DND-41 (cell line): ENCODE data around the gene LAMP2.
A peak's percentile ranks its signal among the peaks of the same experiment; 100 is the strongest.

Experiments used
- ATAC-seq: fragments of 200-7000 bp; cut with Tn5 transposase; 3 replicates; pipeline ENCODE4 v1.9.1; 2021; ENCODE audit warnings: low read depth; ENCODE audit not compliant: insufficient read depth
- DNase-seq: peaks from one replicate; pipeline ENCODE4 v3.0.0-alpha.2; 2020
- H2AFZ ChIP-seq: 2 replicates; pipeline ENCODE4 v1.6.0; 2012; ENCODE audit warnings: low read depth, low read length
- H3K27ac ChIP-seq: 2 replicates; pipeline ENCODE4 v1.5.1; 2012; ENCODE audit warnings: low read length, inconsistent platforms
- H3K27me3 ChIP-seq: fragments of 200-600 bp; sonication (generic); 2 replicates; pipeline ENCODE4 v1.6.0; 2012; ENCODE audit warnings: low read length, mild to moderate bottlenecking, inconsistent platforms; ENCODE audit not compliant: insufficient read depth, poor library complexity
- H3K36me3 ChIP-seq: 2 replicates; pipeline ENCODE4 v1.5.1; 2012; ENCODE audit warnings: low read length, inconsistent platforms; ENCODE audit not compliant: insufficient read depth
- H3K4me1 ChIP-seq: 2 replicates; pipeline ENCODE4 v1.5.1; 2012; ENCODE audit warnings: mild to moderate bottlenecking, low read length; ENCODE audit not compliant: insufficient read depth
- H3K4me2 ChIP-seq: 2 replicates; pipeline ENCODE4 v1.6.0; 2012; ENCODE audit warnings: mild to moderate bottlenecking, moderate library complexity, low read length, inconsistent platforms; ENCODE audit not compliant: insufficient read depth
- H3K4me3 ChIP-seq, 2 experiments: fragments of 200-600 bp in 1 of 2; shearing (Covaris generic) in 1 of 2; 2 replicates each; pipeline ENCODE4 v1.5.1; 2012 to 2016; ENCODE audit warnings: inconsistent platforms in 2 of 2, low read length in 2 of 2, mild to moderate bottlenecking in 2 of 2, low read depth in 1 of 2, moderate library complexity in 1 of 2
- H3K79me2 ChIP-seq: 2 replicates; pipeline ENCODE4 v1.6.0; 2012; ENCODE audit warnings: low read length, inconsistent platforms; ENCODE audit not compliant: insufficient read depth
- H3K9ac ChIP-seq: 2 replicates; pipeline ENCODE4 v1.6.0; 2012; ENCODE audit warnings: low read depth, mild to moderate bottlenecking, inconsistent platforms, low read length, moderate library complexity
- H3K9me3 ChIP-seq: 2 replicates; pipeline ENCODE4 v1.5.1; 2012; ENCODE audit warnings: low read length, moderate library complexity, mild to moderate bottlenecking, inconsistent platforms; ENCODE audit not compliant: insufficient read depth, severe bottlenecking
- H4K20me1 ChIP-seq: 2 replicates; pipeline ENCODE4 v1.6.0; 2012; ENCODE audit warnings: low read length; ENCODE audit not compliant: insufficient read depth
- EZH2 ChIP-seq: IDR thresholded peaks from 3 replicates; pipeline ENCODE4 v1.6.1; 2012; ENCODE audit warnings: borderline replicate concordance, low read depth, mild to moderate bottlenecking, moderate library complexity, low read length, inconsistent platforms; ENCODE audit not compliant: severe bottlenecking
- TF ChIP-seq, protein P1 (sequence below): IDR thresholded peaks from 2 replicates; pipeline ENCODE4 v1.5.1; 2012; ENCODE audit warnings: borderline replicate concordance, low read length, moderate library complexity, mild to moderate bottlenecking; ENCODE audit not compliant: poor library complexity, severe bottlenecking; ENCODE audit errors: extremely low read depth

LAMP2 gene

DNA sequence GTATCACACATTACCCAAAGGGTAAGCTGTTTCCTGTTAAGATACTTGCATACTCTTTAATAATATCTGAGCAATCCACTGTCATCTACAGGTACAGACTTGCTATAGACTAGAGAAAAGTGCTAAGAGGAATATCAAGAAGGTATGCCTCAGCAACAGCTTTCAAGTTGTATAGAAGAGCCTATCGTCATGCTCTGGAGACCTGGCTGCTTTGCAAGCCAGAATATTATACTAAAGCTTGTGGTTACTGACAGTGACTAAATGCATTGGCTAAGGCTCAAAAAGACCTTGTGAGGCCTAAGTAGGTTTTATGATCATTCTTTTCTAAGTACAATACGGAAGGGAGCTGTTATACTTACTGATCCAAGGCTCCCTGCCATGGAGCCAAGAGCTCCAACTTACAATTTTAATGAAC is 11.3 kb downstream of the LAMP2 start:
- Histone ChIP-seq H3K79me2 (peaks cover 72% of the 10 kb centered on the region), H3K4me2 (peak overlapping the region; percentile 66), H2AFZ (no peak overlapping the region), H3K9me3 (no peaks in the 10 kb centered on the region), H3K27me3 (no peaks in the 10 kb centered on the region), H3K9ac (peak overlapping the region; percentile 41), H3K27ac (peak overlapping the region; percentile 79), H4K20me1 (peaks cover 22% of the 10 kb centered on the region; the same call in 1 of the 2 replicates), H3K4me1 (peaks cover 62% of the 10 kb centered on the region), H3K4me3 (peak overlapping the region in 1 of 2 experiments; percentile 43; a peak in 1 of 4 replicates), H3K36me3 (peaks cover 25% of the 10 kb centered on the region)
- ATAC-seq (peak; percentile 91), DNase-seq (peak; percentile 30)
- TF ChIP-seq, protein P1, sequence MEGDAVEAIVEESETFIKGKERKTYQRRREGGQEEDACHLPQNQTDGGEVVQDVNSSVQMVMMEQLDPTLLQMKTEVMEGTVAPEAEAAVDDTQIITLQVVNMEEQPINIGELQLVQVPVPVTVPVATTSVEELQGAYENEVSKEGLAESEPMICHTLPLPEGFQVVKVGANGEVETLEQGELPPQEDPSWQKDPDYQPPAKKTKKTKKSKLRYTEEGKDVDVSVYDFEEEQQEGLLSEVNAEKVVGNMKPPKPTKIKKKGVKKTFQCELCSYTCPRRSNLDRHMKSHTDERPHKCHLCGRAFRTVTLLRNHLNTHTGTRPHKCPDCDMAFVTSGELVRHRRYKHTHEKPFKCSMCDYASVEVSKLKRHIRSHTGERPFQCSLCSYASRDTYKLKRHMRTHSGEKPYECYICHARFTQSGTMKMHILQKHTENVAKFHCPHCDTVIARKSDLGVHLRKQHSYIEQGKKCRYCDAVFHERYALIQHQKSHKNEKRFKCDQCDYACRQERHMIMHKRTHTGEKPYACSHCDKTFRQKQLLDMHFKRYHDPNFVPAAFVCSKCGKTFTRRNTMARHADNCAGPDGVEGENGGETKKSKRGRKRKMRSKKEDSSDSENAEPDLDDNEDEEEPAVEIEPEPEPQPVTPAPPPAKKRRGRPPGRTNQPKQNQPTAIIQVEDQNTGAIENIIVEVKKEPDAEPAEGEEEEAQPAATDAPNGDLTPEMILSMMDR, result no peak
- TF ChIP-seq EZH2, result no peak

- H2AFZ ChIP-seq, result no peak overlapping the region
- peaks cover 22% of the 10 kb centered on the region; the same call in 1 of the 2 replicates for H4K20me1 ChIP-seq
- peaks cover 57% of the 10 kb centered on the region for H3K4me1 ChIP-seq
- peak overlapping the region; percentile 41 for H3K9ac ChIP-seq
- peak overlapping the region; percentile 66 for H3K4me2 ChIP-seq
- peak overlapping the region in 1 of 2 experiments; percentile 43; a peak in 2 of 4 replicates for H3K4me3 ChIP-seq
- ATAC-seq (peak; percentile 71), DNase-seq (peak; percentile 16)
- H3K79me2 ChIP-seq, result peaks cover 64% of the 10 kb centered on the region
- no peaks in the 10 kb centered on the region for H3K27me3 ChIP-seq
- peak overlapping the region; percentile 79 for H3K27ac ChIP-seq
- peaks cover 25% of the 10 kb centered on the region for H3K36me3 ChIP-seq
- TF ChIP-seq EZH2, result no peak
- TF ChIP-seq, protein P1, result no peak
- H3K9me3 ChIP-seq, result no peaks in the 10 kb centered on the region
Measured at GRCh38 chrX:120456973-120457372, 12.1 kb downstream of the LAMP2 start.

GRCh38 chrX:120453985-120454384 is 15.1 kb downstream of the LAMP2 start:
- no peak for DNase-seq
- Histone ChIP-seq H3K4me1 (peaks cover 29% of the 10 kb centered on the region), H3K4me3 (no peak overlapping the region)

More at GRCh38 chrX:120453985-120454384, 15.1 kb downstream of the LAMP2 start:
- H2AFZ ChIP-seq, result no peak overlapping the region
- peaks cover 34% of the 10 kb centered on the region for H3K79me2 ChIP-seq
- H3K36me3 ChIP-seq, result peaks cover 35% of the 10 kb centered on the region
- H3K9ac ChIP-seq, result no peak overlapping the region
- H3K4me2 ChIP-seq, result no peak overlapping the region
- H3K27ac ChIP-seq, result no peak overlapping the region
- no peak for ATAC-seq
- no peaks in the 10 kb centered on the region for H3K9me3 ChIP-seq
- peaks cover 15% of the 10 kb centered on the region; the same call in 1 of the 2 replicates for H4K20me1 ChIP-seq
- no peaks in the 10 kb centered on the region for H3K27me3 ChIP-seq
- no peak for TF ChIP-seq EZH2
- TF ChIP-seq, protein P1, result no peak
